Mucosa of rectum (tissue), 2 donors: ENCODE results near the gene NLRC5.
"Not testable (repeated sequence)": the region's sequence is repeated elsewhere in the genome, so short reads cannot be mapped to it uniquely, and the experiment has no call there.

Experiments used
- H3K27ac ChIP-seq, 2 donors: one replicate each; pipeline ENCODE4 v1.7.0; 2013; ENCODE audit warnings: inconsistent platforms in 2 of 2, low read depth in 2 of 2, low read length in 2 of 2
- H3K27me3 ChIP-seq, 2 donors: one replicate each; pipeline ENCODE4 v1.7.0; 2013; ENCODE audit warnings: low read length in 2 of 2; ENCODE audit not compliant: control insufficient read depth in 2 of 2, insufficient read depth in 2 of 2
- H3K36me3 ChIP-seq, 2 donors: one replicate each; pipeline ENCODE4 v1.7.0; 2013; ENCODE audit warnings: low read length in 2 of 2; ENCODE audit not compliant: control insufficient read depth in 2 of 2, insufficient read depth in 2 of 2
- H3K4me1 ChIP-seq, 2 donors: one replicate each; pipeline ENCODE4 v1.7.0; 2013; ENCODE audit warnings: low read length in 2 of 2, mild to moderate bottlenecking in 1 of 2; ENCODE audit not compliant: control insufficient read depth in 2 of 2, insufficient read depth in 2 of 2
- H3K4me3 ChIP-seq, 2 donors: one replicate each; pipeline ENCODE4 v1.7.0; 2013; ENCODE audit warnings: low read length in 2 of 2
- H3K9ac ChIP-seq, 2 donors: one replicate each; pipeline ENCODE4 v1.7.0; 2013; ENCODE audit warnings: low read length in 2 of 2, low read depth in 1 of 2, mild to moderate bottlenecking in 1 of 2
- H3K9me3 ChIP-seq, 2 donors: one replicate each; pipeline ENCODE4 v1.7.0; 2013; ENCODE audit warnings: low read length in 2 of 2; ENCODE audit not compliant: control insufficient read depth in 2 of 2
- donor health status: healthy.
- donor health status: Normal muscosa, but diverticular disease.

Gene NLRC5

DNA sequence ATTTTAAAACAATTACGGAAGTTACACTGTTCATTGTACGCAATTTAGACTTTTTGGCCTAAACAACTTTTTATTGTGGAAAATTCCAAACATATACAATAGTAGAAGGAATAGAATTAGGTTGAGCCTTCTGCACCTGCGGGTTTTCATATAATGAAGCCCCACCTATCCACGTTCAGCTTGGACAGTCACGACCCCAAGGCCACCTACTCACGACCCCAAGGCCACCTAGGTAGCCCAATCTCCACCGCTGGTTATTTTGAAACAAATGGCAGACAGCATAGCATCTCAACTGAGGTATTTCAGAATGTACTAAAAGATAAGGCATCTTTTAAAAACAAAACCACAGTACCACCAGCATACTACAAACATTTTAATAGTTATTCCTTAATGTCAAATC lies 631 bp downstream of the NLRC5 start:
- H3K9me3 ChIP-seq: no peaks in the 10 kb centered on the region
- H3K27ac ChIP-seq: peak overlapping the region; percentile 88 to 93
- H3K4me3 ChIP-seq: peak overlapping the region; percentile 94 to 95
- H3K4me1 ChIP-seq: peaks cover 38 to 42% of the 10 kb centered on the region in 2 donors
- H3K36me3 ChIP-seq: peaks cover 0 to 6% of the 10 kb centered on the region in 2 donors
- peak overlapping the region; percentile 83 to 97 for H3K9ac ChIP-seq
- no peaks in the 10 kb centered on the region for H3K27me3 ChIP-seq

DNA sequence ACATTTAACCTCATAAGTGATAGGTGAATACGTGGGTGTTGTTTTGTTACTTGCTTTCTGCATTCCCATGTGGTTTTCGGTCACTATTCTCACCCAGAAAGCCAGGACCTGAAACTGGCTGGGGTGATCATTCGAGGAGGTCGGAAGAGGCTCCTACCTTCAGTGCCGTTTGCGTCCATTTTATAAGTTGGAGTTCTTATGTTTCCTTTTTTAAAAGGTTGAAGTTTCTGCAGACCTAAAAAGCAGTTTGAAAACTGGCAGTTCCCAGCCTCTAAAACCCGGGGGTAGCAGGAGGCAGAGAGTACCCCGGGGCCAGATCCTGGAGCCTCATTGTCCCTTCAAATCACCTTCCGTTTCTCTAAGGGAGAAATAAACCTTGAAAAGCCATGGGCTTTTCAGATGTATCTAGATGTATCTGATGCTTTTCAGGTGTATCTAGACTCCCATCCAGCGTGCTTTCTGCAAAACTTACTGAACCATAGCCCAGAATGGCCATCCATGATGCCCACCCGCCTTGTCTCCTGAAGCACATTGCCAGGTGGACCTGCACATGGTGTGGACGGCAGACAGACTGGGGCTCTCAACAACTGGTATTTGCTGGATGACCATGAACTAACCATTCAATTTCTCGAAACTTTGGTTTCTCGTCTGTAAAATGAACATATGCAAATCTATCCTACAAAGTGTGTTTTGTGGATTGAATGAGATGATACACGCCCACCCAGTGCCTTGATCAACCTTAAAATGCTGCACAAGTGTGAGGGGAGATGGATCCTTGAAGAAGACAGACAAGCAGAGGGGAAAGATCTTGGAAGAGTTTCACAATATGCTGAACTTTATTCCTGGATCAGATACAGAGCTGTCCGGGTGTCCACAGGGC lies 1.3 kb downstream of the NLRC5 start:
- Histone ChIP-seq H3K9ac (peak overlapping the region; percentile 26 to 97), H3K36me3 (peaks cover 2 to 6% of the 10 kb centered on the region in 2 donors), H3K27ac (peak overlapping the region; percentile 90 to 93), H3K4me1 (peaks cover 32 to 36% of the 10 kb centered on the region in 2 donors), H3K27me3 (no peaks in the 10 kb centered on the region), H3K4me3 (peak overlapping the region; percentile 94 to 95), H3K9me3 (no peaks in the 10 kb centered on the region)

DNA sequence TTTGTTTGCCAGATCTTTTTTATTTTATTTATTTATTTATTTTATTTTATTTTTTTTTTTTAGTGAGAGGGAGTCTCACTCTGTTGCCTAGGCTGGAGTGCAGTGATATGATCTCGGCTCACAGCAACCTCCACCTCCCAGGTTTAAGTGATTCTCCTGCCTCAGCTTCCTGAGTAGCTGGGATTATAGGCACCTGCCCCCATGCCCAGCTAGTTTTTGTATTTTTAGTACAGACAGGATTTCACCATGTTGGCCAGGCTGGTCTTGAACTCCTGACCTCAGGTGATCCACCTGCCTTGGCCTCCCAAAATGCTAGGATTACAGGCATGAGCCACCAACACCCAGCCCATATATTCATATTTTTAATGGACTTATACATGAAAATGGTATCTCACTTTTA lies 3.1 kb downstream of the NLRC5 start:
- H3K36me3 ChIP-seq, H3K27me3 ChIP-seq, H3K9me3 ChIP-seq: not testable (repeated sequence)
- peak overlapping the region in 1 of 2 donors; percentile 52 for H3K4me3 ChIP-seq
- H3K27ac ChIP-seq: peak overlapping the region; percentile 90 to 91
- H3K4me1 ChIP-seq: peaks cover 30 to 36% of the 10 kb centered on the region in 2 donors
- H3K9ac ChIP-seq: peak overlapping the region; percentile 65 to 69

DNA sequence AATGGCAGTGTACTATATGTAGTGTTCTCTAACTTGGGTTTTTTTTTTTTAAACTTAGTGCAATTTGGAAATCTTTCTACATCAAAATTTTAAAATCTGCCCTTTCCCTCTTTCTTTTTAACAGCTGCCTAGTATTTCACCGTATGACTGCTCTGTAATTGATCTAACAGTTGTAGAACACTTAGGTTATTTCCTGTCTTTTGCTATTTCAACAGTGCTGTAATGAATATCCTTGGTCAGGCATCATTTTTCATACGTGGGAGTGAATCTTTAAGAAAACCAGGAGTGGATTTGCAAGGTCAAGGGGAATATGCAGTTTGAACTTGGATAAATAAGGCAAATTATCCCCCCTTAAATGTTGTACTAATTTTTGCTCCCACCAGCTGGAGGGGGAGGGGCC lies 3.8 kb downstream of the NLRC5 start:
- H3K4me3 ChIP-seq: no peak overlapping the region
- H3K4me1 ChIP-seq: peaks cover 30 to 35% of the 10 kb centered on the region in 2 donors
- H3K9ac ChIP-seq: peak overlapping the region in 1 of 2 donors; percentile 22
- no peak overlapping the region for H3K27ac ChIP-seq
- no peaks in the 10 kb centered on the region for H3K27me3 ChIP-seq
- peaks cover 4 to 6% of the 10 kb centered on the region in 2 donors for H3K36me3 ChIP-seq
- H3K9me3 ChIP-seq: no peaks in the 10 kb centered on the region

DNA sequence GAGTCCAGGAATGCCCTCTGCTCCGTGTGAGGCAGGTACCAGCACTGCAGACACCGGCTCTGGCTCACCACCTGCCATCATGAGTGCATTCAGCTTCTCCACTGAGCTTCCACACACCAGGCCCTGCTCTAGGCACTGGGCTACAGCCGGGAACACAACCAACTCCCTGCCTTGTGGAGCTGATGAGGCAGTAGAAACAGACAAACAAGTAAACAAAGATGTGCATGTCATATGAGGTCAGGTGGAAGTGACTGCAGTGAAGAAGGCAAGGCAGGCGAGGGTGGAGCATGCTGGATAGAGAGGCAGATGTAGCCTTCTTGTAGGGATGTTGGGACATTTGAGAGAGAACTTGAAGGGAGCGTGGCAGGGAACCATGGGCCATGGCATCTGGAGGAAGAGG lies 5.0 kb downstream of the NLRC5 start:
- peak overlapping the region in 1 of 2 donors; percentile 12 for H3K9ac ChIP-seq
- H3K4me3 ChIP-seq: no peak overlapping the region
- H3K9me3 ChIP-seq: no peaks in the 10 kb centered on the region
- H3K36me3 ChIP-seq: peaks cover 4 to 6% of the 10 kb centered on the region in 2 donors
- H3K27ac ChIP-seq: no peak overlapping the region
- H3K4me1 ChIP-seq: peaks cover 25% of the 10 kb centered on the region in 2 donors
- no peaks in the 10 kb centered on the region for H3K27me3 ChIP-seq

DNA sequence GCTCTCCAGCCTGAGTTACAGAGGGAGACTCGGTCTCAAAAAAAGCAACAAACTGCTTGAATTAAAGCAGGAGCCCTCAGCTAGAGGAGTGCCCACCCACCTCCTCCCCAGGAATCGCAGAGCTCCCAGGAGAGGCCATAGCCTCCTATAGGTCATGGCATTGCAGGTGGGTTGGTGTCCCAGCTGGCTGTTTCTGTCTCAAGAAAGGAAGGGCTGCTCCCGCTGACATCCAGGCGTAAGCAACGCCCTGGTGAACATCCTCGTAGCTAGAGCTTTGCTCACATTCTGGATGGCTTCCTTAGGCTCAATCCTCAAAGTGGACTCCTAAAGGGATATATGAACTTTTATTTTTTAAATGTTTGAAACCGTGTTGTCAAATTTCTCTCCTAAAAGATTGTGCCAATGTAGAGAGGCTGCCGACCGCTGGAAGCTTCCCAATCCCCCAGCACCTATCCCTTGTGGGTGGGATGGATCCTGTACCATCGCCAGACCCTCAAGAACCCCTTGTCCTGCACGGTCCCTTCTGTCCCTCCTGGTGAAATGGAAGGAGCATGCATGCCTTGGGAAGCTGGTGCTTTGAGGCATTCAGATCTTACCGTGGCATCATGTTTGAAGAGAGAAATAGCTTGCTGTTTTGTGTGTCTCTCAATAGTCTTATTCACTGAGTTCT lies 5.9 kb downstream of the NLRC5 start:
- Histone ChIP-seq H3K4me1 (peaks cover 22 to 23% of the 10 kb centered on the region in 2 donors), H3K27me3 (no peaks in the 10 kb centered on the region), H3K4me3 (no peak overlapping the region), H3K9ac (no peak overlapping the region), H3K9me3 (no peaks in the 10 kb centered on the region), H3K36me3 (peaks cover 4 to 6% of the 10 kb centered on the region in 2 donors), H3K27ac (no peak overlapping the region)

DNA sequence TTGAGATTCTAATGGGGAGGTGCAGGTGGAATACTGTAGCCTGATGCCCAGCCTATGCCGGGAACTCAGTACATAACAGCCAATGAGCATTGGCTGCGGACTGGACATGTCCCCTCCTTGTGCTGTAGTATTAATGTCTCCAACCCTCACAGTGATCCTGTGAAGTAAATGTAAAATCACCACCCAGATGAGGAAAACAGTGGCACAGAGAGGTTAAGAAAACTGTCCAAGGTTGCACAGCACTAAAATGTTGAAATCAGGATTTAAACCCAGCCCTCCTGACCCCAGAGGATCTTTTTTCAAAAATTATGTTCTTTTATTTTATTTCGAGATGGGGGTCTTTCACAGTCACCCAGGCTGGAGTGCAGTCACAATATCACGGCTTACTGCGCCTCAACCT lies 7.9 kb downstream of the NLRC5 start:
- Histone ChIP-seq H3K27me3 (no peaks in the 10 kb centered on the region), H3K9me3 (no peaks in the 10 kb centered on the region), H3K4me1 (peaks cover 7 to 13% of the 10 kb centered on the region in 2 donors), H3K36me3 (peaks cover 4 to 6% of the 10 kb centered on the region in 2 donors), H3K27ac (no peak overlapping the region), H3K9ac (no peak overlapping the region), H3K4me3 (no peak overlapping the region)

DNA sequence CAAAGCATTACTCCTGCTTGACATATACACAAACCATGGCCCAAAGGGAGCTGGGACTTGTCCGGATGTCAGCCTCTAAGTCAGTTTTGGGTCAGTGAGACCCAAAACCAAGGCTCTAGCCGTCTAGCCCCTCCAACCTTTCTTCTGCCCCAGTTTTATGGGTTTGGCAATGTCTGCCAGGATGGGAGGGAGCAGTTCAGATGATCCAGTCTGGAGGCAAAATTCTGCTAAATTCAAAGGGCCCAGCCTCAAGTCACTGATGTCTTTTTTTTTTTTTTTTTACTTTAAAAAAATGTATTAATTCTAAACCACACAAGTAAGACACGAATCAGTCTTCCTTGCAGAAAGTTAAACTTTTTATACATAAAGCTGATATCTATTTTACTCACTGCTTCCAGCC lies 8.6 kb downstream of the NLRC5 start:
- Histone ChIP-seq H3K9ac (no peak overlapping the region), H3K9me3 (no peaks in the 10 kb centered on the region), H3K27ac (no peak overlapping the region), H3K4me3 (no peak overlapping the region), H3K36me3 (peaks cover 4 to 6% of the 10 kb centered on the region in 2 donors), H3K27me3 (no peaks in the 10 kb centered on the region), H3K4me1 (peaks cover 5 to 13% of the 10 kb centered on the region in 2 donors)

DNA sequence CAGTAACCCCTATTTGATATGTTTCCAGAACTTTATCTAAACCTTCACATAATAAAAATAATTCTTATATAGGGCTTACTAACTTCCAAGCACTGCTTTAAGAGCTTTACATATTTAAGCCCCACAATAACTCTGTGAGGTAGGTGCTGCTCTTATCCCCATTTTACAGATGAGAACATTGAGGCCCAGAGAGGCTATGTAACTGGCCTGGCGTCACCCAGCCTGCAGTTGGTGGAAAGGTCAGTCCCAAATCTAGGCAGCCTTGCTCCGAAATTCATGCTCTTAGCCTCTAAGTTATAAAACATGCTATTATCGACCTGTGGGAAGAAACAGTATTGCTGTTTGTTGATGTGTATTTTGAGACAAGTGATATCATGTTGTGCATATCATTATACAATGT lies 9.0 kb downstream of the NLRC5 start:
- Histone ChIP-seq H3K9ac (no peak overlapping the region), H3K27ac (no peak overlapping the region), H3K4me1 (peaks cover 3 to 13% of the 10 kb centered on the region in 2 donors), H3K4me3 (no peak overlapping the region), H3K27me3 (no peaks in the 10 kb centered on the region), H3K36me3 (peaks cover 4 to 6% of the 10 kb centered on the region in 2 donors), H3K9me3 (no peaks in the 10 kb centered on the region)

DNA sequence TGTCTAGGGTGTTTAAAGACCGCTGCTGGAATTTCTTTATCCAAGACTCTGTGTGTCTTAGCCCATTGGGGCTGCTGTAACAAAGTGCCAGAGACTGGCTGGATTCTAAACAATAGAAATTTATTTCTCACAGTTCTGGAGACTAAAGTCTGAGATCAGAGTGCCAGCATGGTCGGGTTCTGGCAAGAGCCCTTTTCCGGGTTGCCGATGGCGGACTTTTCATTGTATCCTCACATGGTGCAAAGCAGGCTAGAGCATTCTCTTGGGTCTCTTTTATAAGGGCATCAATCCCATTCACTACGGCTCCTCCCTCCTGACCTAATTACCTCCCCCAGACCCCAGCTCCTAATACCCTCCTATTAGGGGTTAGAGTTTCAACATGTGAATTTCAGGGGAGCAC lies 9.5 kb downstream of the NLRC5 start:
- Histone ChIP-seq H3K4me1 (peaks cover 2 to 13% of the 10 kb centered on the region in 2 donors), H3K36me3 (peaks cover 7% of the 10 kb centered on the region in 2 donors), H3K27me3 (no peaks in the 10 kb centered on the region), H3K4me3 (no peak overlapping the region), H3K9ac (no peak overlapping the region), H3K27ac (no peak overlapping the region), H3K9me3 (no peaks in the 10 kb centered on the region)
